Activated CD8-positive, alpha-beta memory T cell treated with anti-CD3 and anti-CD28 coated beads for 48 hours (primary cell): Measurements from ENCODE around the gene DIMT1.
A peak's percentile ranks its signal among the peaks of the same experiment; 100 is the strongest.

ENCODE experiments used
- DNase-seq, 3 experiments: peaks; one replicate each; pipeline ENCODE4 v3.0.0-alpha.2; 2020; ENCODE audit warnings: low read depth in 2 of 3, low spot score in 2 of 3

Gene DIMT1

GRCh38 chr5:62403411-62404250 is at the start of gene DIMT1:
TSS of gene DIMT1 (minus strand) at chr5:62403905. CDS start at chr5:62403772, 133 bp downstream.
- peak; percentile 64 to 86 (median 86) for DNase-seq

GRCh38 chr5:62450259-62450658 is 46.6 kb upstream of the DIMT1 start:
- no peak for DNase-seq

GRCh38 chr5:62448528-62448927 is 44.8 kb upstream of the DIMT1 start:
- DNase-seq = no peak

GRCh38 chr5:62432621-62433064 is 28.9 kb upstream of the DIMT1 start:
- no peak for DNase-seq

- DNase-seq = no peak
These were observed 28.3 kb upstream of the DIMT1 start for GRCh38 chr5:62431735-62432620.

GRCh38 chr5:62424763-62425162 is 21.1 kb upstream of the DIMT1 start:
- DNase-seq = no peak

- no peak for DNase-seq
These were observed 17.7 kb upstream of the DIMT1 start for GRCh38 chr5:62421414-62421813.

GRCh38 chr5:62419609-62420008 is 15.9 kb upstream of the DIMT1 start:
- DNase-seq = no peak

GRCh38 chr5:62418462-62419076 is 14.9 kb upstream of the DIMT1 start:
- DNase-seq = no peak

GRCh38 chr5:62413711-62414110 is 10.0 kb upstream of the DIMT1 start:
- no peak for DNase-seq

GRCh38 chr5:62412549-62413329 is 9.0 kb upstream of the DIMT1 start, which contains the start of gene IPO11:
TSS of gene IPO11 (plus strand) at chr5:62412763. CDS start at chr5:62437280, 24,517 bp downstream.
- peak; percentile 98 to 99 (median 99) for DNase-seq

- no peak for DNase-seq
These were observed 8.3 kb downstream of the DIMT1 start for GRCh38 chr5:62395210-62395950.

GRCh38 chr5:62386824-62387223 is 16.9 kb downstream of the DIMT1 start:
- no peak for DNase-seq

- DNase-seq = no peak
These were observed 17.8 kb downstream of the DIMT1 start for GRCh38 chr5:62385816-62386400.

- no peak for DNase-seq
These were observed 18.6 kb downstream of the DIMT1 start for GRCh38 chr5:62385131-62385530.

GRCh38 chr5:62376064-62376463 is 27.6 kb downstream of the DIMT1 start:
- DNase-seq = no peak

- no peak for DNase-seq
These were observed 28.1 kb downstream of the DIMT1 start for GRCh38 chr5:62375627-62376026.

GRCh38 chr5:62374090-62374489 is 29.6 kb downstream of the DIMT1 start:
- DNase-seq = no peak

- DNase-seq = no peak
These were observed 30.3 kb downstream of the DIMT1 start for GRCh38 chr5:62373382-62373781.

GRCh38 chr5:62372600-62372999 is 31.1 kb downstream of the DIMT1 start:
- no peak for DNase-seq
